K562 (cell line): Measurements from ENCODE around the gene MPC2. TPM values are rescaled to one million over a fixed set of nuclear protein-coding genes. Genes with fewer than 3 reads are reported as not detected.
A peak's percentile ranks its signal among the peaks of the same experiment; 100 is the strongest.

Source experiments
- ATF7 ChIP-seq: fragments of 450-650 bp; IDR thresholded peaks from 2 replicates; pipeline ENCODE4 v1.7.1; 2014; ENCODE audit warnings: mild to moderate bottlenecking, moderate library complexity
- CREB3 ChIP-seq: fragments of 450-650 bp; conservative IDR thresholded peaks from 2 replicates; pipeline ENCODE4 v1.6.1; 2016; ENCODE audit warnings: missing genetic modification characterization, low read depth, mild to moderate bottlenecking, missing compliant biosample characterization, moderate library complexity
- HDAC1 ChIP-seq, 2 experiments: fragments of 450-650 bp; IDR thresholded peaks; 2 replicates each; pipeline ENCODE4 v1.6.1; 2016 to 2017; ENCODE audit warnings: inconsistent platforms in 1 of 2, mild to moderate bottlenecking in 1 of 2, moderate library complexity in 1 of 2
- KDM1A ChIP-seq, 2 experiments: fragments of 450-650 bp; IDR thresholded peaks; 2 replicates each; pipeline ENCODE4 v1.6.1; 2016; ENCODE audit warnings: mild to moderate bottlenecking in 2 of 2
- NR2F6 ChIP-seq: fragments of 450-650 bp; formaldehyde crosslinking; IDR thresholded peaks from 2 replicates; pipeline ENCODE4 v1.4.0; 2020; ENCODE audit warnings: mild to moderate bottlenecking
- REST ChIP-seq, 2 experiments: fragments of 450-650 bp; formaldehyde crosslinking in 1 of 2; IDR thresholded peaks; 2 replicates each; pipeline versions ENCODE4 v1.4.0 to v1.6.1; 2014 to 2020; ENCODE audit warnings: mild to moderate bottlenecking in 2 of 2, borderline replicate concordance in 1 of 2, low read depth in 1 of 2
- VEZF1 ChIP-seq: fragments of 200-800 bp; sonication (Bioruptor generic); IDR thresholded peaks from 2 replicates; pipeline ENCODE4 v1.6.1; 2017; ENCODE audit warnings: missing genetic modification characterization, missing compliant biosample characterization
- ZNF592 ChIP-seq: fragments of 450-650 bp; IDR thresholded peaks from 2 replicates; pipeline ENCODE4 v1.6.1; 2017; ENCODE audit warnings: antibody characterized with exemption, mild to moderate bottlenecking
- polyA plus RNA-seq, 8 experiments: library from polyadenylated mRNA; depleted of rRNA in 4 of 8; stranded (reverse) in 5 of 8; unstranded in 3 of 8; fragments of >200 nt; fragmentation: Nextera tagmentation in 2 of 8; fragmentation: Illumina TruSeq in 1 of 8; extraction: Ambion mirVana in 2 of 8; extraction: Trizol in 1 of 8; gene quantifications; 2 replicates each; pipeline versions ENCODE4 v1.2.1 to v1.2.3, GENCODE V29; 2011 to 2014; ENCODE audit warnings: inconsistent platforms in 1 of 8, missing spikeins in 1 of 8
- total RNA-seq, 7 experiments: library from RNA; depleted of rRNA in 6 of 7; stranded (reverse); fragments of >200 nt in 6 of 7; fragmentation: Illumina TruSeq in 2 of 7; extraction: Trizol in 2 of 7; gene quantifications; 2 replicates each; pipeline versions ENCODE4 v1.2.1 to v1.2.3, GENCODE V29; 2011 to 2021; ENCODE audit warnings: low replicate concordance in 1 of 7

MPC2 gene
- total and polyA plus RNA-seq, 9 of the 15 experiments (the other 6 are each of a cell fraction or from before 2014, with no cell fraction given) = 70.7 to 179 (median 144) TPM

- TF ChIP-seq VEZF1 (CRISPR knock-in tag) (0 out of 2 replicates have a peak, but pooled peaks have one; percentile 7), HDAC1 (IDR thresholded peaks at IDR 0.05) (peak; percentile 56 to 66; a peak in 2 of 4 replicates), NR2F6 (CRISPR knock-in tag) (no peak), KDM1A (IDR thresholded peaks at IDR 0.05) (peak; percentile 89 to 97), CREB3 (tag) (no peak), ZNF592 (0 out of 2 replicates have a peak, but pooled peaks have one; percentile 18), ATF7 (0 out of 2 replicates have a peak, but pooled peaks have one; percentile 10), REST (IDR thresholded peaks at IDR 0.05; ENCODE audit: borderline replicate concordance) (no peak), REST (CRISPR knock-in tag; IDR thresholded peaks at IDR 0.05; ENCODE audit: low read depth) (no peak)
These were observed 3.1 kb downstream of the MPC2 start (continued) for GRCh38 chr1:167933788-167934187.
